DLD1 (cell line): ENCODE measurements around the gene ATP5MG.
"Not testable (repeated sequence)": the region's sequence is repeated elsewhere in the genome, so short reads cannot be mapped to it uniquely, and the experiment has no call there.

Experiments
- in situ Hi-C: cut with HindIII; loops from 2 replicates; pipeline ENCODE4 v1.10.0; 2017; ENCODE audit warnings: low sequenced_read_pairs

The ATP5MG gene

GRCh38 chr11:118406599-118407166, 5.3 kb downstream of the ATP5MG start:
- in situ Hi-C loops: no loop called here

GRCh38 chr11:118410055-118410745, 8.8 kb downstream of the ATP5MG start:
- in situ Hi-C loops: no loop called here

- in situ Hi-C loops: no loop called here
Observed at GRCh38 chr11:118411530-118411929, 10.1 kb downstream of the ATP5MG start.

GRCh38 chr11:118412921-118413320, 11.5 kb downstream of the ATP5MG start:
- in situ Hi-C loops: no loop called here

- in situ Hi-C loops: no loop called here
Observed at GRCh38 chr11:118415062-118415738, 13.8 kb downstream of the ATP5MG start.

- in situ Hi-C loops: no loop called here
Observed at GRCh38 chr11:118415739-118416068, 14.3 kb downstream of the ATP5MG start.

- in situ Hi-C loops: not testable (repeated sequence)
Observed at GRCh38 chr11:118416900-118417299, 15.5 kb downstream of the ATP5MG start.

GRCh38 chr11:118417801-118418200, 16.4 kb downstream of the ATP5MG start:
- in situ Hi-C loops: no loop called here

- in situ Hi-C loops: no loop called here
Observed at GRCh38 chr11:118418766-118419165, 17.4 kb downstream of the ATP5MG start.

- in situ Hi-C loops: loop anchor here (5.0 kb wide), 1 partner anchor 45 kb away; no protein-coding TSS in a partner anchor
Observed at GRCh38 chr11:118427707-118428106, 26.3 kb downstream of the ATP5MG start.

GRCh38 chr11:118430956-118431355, 29.6 kb downstream of the ATP5MG start:
- in situ Hi-C loops: no loop called here

- in situ Hi-C loops: no loop called here
Observed at GRCh38 chr11:118434123-118434552, 32.7 kb downstream of the ATP5MG start.

GRCh38 chr11:118434553-118435289, 33.3 kb downstream of the ATP5MG start:
- in situ Hi-C loops: no loop called here

GRCh38 chr11:118435290-118435892, 34.0 kb downstream of the ATP5MG start:
- in situ Hi-C loops: no loop called here

GRCh38 chr11:118435893-118436624, 34.7 kb downstream of the ATP5MG start, which contains the start of gene KMT2A:
TSS of gene KMT2A (plus strand) at chr11:118436492. CDS start at chr11:118436513, 21 bp downstream.
- in situ Hi-C loops: no loop called here

- in situ Hi-C loops: no loop called here
Observed at GRCh38 chr11:118436639-118437207, 35.3 kb downstream of the ATP5MG start.

GRCh38 chr11:118437208-118438125, 36.1 kb downstream of the ATP5MG start:
- in situ Hi-C loops: no loop called here

GRCh38 chr11:118438314-118438931, 37.0 kb downstream of the ATP5MG start:
- in situ Hi-C loops: no loop called here
